NCI-H82 treated with DMSO at 0.1 percent for 48 hours (cell line): ENCODE data around the gene ITPK1.
"Not testable (repeated sequence)": the region's sequence is repeated elsewhere in the genome, so short reads cannot be mapped to it uniquely, and the experiment has no call there.

ENCODE experiments used
- DNase-seq: peaks from one replicate; lab custom pipeline; 2025; ENCODE audit not compliant: unreplicated experiment; lab: John Stamatoyannopoulos, UW

Gene ITPK1

DNA sequence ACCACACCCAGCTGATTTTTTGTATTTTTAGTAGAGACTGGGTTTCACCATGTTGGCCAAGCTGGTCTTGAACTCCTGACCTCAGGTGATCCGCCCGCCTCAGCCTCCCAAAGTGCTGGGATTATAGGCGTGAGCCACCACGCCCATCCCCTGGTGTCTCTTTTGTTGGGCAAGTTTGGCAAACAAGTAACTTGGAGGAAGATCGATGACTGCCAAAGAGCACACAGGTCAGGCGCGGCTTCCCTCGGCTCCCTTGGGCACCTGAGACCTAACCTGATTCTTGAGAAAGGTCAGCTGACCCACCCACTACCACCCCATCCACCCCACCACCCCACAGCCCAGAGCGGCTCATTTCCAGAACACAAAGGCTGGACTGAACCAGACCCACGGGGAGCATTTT is 9.9 kb downstream of the ITPK1 start:
- not testable (repeated sequence) for DNase-seq

DNA sequence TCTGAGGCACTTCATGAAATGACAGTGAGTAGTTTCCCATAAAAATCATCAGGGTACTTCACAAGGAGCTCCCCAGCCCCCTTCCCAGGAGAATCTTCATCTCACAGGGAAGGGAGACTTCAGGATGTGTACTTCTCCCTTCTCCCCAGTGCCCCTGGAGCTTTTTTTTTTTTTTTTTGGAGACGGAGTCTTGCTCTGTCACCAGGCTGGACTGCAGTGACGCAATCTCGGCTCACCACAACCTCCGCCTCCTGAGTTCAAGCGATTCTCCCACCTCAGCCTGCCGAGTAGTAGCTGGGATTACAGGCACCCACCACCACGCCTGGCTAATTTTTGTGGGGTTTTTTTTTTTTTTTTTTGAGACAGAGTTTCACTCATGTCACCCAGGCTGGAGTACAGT is 10.4 kb downstream of the ITPK1 start:
- DNase-seq: no peak

DNA sequence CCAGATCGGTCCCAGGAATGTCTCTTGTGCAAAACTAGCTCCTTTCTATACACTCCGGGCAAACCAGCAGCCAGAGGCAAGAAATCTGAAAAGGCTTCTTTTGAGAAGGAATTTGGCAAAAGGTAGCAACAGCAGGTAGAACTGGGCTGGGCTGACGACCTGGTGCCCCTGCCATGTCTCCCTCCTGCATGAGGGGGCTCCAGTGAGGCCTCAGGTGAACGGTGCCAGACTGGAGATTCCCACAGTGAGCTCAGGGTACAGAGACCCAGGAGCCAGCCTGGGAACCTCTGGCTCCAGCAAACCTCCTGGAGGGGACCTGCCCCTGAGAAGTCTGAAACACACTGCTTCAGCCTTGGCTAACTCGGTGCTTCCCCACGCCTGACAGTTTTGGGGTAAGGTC is 10.8 kb downstream of the ITPK1 start:
- DNase-seq: no peak

DNA sequence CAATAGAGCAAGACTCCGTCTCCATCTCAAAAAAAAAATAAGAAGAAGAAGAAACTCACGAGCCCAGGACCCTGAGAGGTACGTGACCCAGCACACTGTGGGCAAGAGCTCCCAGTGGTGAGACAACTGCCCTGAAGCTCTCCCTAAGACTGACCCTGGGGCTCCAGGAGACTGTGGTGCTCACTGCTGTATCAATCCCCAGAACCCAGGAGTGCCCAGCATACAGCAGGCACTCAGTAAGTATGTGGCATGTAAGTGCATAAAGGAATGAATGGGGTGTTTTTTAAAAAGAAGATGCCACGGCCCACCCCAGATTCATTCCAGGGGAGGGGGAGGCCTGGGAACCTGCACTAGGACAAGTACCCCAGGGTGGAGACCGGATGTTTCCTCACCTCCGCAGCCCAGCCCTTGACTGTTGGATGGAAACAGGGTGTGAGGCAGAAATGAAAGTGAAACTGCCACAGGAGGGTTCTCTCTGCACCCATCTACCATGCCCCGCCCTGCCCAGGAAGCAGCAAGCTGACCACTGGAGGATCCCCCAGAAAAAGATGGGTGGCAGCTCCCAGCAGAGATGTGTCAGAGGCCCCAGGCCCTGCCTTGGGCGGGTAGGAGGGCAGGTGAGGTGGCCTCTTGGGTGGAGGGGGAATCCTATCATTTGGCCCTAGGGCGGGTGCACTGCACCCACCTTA is 12.2 kb downstream of the ITPK1 start:
- no peak for DNase-seq

DNA sequence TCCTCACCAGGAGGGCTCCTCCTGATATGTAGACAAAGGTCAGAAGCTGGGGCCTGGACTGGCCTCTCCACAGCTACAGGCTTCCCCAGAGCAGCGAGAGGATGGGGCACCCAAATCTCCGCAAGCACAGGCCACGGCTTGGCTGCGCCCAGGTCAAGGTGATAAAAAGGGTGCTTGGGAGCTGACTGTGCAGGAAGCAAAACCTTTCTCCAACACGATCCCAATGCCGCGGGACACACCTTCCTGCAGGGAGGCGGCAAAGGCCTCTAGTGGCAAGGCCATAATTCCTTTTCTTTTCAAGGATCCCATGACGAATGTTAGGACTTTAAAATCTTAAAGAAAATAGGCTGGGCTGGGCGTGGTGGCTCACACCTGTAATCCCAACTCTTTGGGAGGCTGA is 13.6 kb downstream of the ITPK1 start:
- DNase-seq: no peak

DNA sequence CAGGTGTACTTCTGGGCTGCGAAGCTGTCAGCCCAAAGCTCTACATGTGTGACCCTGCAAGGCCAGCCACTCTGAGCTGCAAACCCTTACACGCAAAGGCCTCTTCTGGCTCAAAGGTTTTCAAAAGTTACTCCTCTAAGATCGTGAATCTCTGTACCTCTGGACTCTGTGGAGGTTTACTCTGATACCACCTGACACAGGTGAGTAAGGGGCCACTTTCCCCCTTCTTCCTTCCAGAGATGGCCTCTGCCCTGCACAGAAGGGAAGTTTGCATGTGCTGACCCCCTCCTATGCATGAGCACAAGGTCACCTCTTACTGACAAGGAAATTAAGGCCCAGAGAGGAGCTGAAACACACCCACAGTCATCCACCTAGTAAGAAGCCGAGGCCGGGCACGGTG is 14.5 kb downstream of the ITPK1 start:
- DNase-seq: no peak

DNA sequence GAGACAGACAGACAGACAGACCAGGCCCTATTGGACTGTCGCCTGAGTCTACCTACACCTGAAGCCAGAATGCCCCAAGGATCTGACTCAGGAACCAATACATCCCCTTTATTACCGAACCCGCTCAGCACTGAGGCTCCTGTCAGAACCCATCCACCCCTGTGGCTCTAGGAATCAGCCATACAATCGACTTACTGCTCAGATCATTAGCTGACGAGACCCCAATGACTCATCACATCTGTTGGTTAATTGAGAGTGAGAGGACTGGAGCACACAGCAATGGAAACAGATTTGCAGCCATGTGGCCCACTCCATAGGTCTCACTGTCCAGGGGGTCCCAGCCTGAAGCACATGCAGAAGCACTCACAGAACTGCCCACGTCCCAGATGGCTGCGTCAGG is 15.2 kb downstream of the ITPK1 start:
- DNase-seq: peak; percentile 24

DNA sequence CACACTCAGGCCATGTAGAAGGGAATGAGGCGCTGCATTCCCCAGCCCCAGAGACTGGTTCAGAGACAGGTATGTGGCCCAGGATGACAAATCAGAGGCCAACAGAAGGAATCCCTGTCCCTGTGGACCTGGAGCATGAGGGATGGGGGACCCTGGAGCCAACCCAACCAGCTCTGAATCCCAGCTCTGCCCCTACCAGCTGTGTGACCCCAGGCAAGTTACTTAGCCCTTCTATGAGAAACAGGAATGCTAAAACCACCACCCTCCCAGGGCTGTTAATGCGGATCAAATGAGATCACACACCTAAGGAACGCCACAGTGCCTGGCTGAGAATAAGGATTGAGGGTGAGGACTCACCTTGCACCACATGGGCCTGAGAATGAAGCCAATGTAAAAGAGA is 15.6 kb downstream of the ITPK1 start:
- no peak for DNase-seq

DNA sequence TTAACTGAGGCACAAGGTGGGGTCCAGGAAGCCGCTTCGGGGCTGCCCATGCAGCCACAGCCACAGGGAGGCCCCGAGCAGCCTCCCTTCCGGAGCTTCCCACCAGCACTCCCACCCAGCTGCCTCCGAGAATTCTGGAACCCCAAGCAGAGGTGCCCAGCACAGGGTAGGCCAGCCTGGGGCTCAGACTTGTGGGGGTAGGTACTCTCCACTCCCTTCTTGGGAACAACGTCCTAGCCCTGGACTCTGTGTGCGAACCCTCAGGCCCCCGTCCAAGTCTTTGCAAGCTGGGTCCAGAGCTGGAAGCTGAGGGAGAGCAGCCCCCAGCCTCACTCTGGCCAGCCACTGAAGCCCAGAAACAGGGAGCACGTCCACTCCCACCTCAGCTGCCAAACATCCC is 16.1 kb downstream of the ITPK1 start:
- DNase-seq: no peak

DNA sequence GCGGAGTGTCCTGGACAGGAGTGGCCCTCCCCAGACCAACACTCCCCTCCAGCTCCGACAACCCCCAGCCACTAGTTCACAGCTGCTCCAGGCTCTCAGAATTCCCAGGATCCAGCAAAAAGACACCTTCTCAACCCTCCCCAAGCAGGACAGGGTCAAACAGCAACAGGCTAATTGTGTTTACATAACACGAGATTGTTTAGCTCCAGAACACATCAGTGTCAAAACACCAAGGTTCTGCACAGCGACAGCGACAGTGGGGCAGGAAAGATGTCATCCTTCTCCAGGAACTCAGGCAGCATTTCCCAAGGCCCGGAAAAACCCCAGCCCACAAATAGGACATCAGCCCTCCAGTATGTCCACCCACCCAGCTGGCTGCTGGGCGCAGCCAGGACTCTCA is 16.5 kb downstream of the ITPK1 start:
- no peak for DNase-seq

DNA sequence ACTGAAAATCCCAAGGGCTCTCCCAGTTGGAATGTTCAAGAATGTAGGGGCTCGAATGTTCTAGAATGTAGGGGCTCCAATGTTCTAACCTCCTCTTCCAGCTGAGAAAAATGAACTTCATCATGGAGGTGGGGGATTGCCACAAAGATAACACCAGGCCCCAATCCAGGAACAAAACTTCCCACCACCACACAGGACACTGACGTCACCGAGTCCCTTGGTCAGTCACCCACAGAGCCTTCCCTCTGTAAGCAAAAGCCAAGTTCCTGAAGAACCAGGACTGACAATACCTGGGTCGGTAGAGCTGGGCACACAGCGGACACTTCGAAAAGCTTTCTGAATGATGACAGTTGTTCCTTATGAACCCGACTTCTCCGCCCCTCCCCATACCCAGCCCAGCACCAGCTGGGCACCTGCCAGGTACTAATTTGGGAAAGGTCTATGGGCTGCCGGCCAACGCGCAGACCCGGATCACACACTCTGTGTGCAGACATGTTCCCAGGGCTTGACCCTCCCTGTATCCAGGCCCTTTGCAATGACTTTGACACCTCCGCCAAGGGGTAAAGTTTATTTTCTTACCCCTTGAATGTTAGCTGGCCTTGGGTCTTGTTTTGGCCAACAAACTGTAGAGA is 18.9 kb downstream of the ITPK1 start:
- no peak for DNase-seq

DNA sequence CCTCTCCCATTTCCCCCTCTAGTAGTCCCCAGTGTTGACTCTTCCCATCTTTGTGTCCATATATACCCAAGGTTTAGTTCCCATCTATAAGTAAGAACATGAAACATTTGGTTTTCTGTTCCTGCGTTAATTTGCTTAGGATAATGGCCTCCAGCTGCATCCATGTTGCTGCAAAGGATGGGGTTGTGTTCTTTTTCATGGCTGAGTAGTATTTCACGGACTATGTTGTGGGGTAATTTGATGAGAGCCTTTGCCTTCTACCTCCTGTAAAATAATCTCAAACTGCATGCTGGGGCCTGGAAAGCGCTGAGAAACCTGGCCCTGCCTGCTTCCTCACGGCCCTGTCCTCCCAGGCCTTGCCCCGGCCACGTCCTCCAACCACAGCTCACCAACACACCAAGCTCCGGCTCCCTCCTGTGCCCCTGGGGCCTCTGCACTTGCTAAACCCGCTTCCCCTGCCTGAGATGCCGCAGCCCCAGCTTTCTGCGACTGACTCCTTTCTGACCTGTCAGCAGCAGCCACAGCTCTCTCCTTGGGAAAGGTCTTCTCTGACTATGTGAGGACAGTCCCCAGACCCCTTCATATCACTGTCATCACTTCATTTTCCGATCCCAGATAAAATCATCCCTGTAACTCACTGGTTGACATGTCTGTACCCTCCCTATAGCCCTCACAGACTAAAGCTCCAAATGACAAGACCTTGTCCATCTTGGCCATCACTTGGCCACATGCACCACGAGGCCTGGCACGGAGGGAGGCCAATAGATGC is 19.8 kb downstream of the ITPK1 start:
- DNase-seq: no peak

DNA sequence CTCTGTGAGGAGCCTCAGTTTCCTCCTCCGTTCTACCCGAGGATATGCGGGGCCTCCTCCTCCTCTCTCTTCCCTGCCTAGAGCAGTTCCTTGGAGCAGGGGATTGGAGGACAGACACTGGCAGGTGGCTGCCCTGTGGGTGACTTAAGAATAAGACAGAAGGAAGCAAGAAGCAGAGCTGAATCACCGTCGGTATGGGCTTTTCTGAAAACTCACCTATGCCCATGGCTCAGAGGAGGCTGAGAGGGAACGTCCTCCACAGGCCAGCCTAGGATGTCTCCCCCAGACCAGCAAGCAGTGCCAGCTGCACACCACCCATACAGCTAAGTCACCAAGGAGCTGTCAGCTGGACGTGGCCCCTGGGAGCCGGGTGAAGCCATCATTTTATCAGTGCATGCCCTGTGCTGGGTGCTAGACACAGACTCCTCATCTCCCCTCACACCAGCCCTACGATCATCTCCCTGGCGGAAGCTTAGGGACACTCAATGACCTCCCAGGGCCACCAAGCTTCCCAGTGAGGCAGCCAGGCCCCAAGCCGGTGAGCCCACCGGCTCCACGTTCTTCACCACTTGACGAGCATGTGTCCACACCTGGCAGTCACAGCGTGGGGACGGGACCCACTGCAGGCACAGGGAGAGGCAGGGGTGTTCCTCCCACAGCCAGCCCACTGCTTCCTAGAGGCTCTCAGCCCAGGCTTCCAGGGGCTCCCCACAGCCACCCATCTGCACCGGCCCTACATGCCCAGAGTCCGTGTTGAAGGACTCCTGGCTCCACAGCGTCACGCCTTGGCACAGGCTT is 21.4 kb downstream of the ITPK1 start:
- no peak for DNase-seq

DNA sequence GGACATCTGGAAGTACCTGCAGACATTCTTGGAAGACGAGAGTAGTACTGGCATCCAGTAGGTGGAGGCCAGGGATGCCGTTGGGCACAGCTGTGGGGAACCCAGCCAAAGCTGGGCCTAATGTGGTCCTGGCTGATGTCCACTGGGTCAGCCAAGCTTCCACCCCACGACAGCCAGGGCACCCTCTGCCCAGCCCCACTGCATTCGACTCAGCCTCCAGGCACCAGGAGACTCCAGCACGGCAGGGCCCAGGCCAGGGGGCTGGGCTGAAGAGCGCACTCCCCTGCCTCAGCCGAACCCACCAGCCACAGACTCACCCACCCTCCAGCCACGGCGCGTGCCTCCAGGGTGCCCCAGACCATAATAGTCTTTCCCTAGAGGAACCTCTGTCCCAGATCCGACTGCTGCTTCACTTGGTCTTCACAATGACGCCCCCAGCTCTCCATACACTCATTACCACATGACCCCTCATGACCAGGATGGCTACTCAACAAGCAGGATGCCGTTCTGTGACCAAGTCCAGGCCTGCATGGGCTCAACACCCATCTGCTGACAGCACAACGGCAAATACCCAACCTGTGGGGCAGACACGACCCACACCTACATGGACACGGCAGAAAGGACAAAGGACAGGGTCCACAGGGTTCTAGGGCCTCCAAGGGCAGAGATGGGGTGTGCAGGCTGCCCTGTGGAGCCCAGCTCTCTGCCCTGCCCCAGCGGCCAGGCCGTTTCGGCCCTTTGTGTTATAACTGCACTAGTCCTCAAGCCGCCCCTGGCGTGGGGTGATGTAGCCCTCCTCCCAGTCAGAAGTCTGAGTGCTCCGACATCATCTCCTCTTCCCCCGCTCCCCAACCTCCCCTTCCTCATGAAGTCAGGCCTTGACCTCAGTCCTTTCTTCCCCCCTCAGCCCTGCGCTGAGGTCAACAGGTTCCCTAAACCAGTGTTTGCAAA is 22.8 kb downstream of the ITPK1 start:
- DNase-seq: no peak

DNA sequence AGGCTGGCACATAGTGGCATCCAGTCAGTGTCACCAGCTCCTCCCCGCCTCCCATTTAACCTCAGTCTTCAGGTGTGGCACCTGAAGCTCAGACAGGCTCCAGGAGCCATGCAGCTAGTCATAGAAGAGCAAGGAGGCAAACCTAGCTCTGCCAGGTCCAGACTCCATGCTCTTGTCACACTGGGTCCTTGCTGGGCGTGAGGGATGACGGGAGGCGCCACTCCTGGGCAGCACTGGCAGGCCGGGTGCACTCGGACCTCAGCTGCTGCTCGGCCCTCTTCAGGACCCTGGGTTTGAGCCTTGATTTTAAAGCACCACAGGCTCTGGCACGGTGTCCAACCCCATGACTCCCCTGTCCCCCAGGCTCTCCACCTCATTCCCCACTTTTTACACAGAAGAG is 24.1 kb downstream of the ITPK1 start:
- DNase-seq: no peak

DNA sequence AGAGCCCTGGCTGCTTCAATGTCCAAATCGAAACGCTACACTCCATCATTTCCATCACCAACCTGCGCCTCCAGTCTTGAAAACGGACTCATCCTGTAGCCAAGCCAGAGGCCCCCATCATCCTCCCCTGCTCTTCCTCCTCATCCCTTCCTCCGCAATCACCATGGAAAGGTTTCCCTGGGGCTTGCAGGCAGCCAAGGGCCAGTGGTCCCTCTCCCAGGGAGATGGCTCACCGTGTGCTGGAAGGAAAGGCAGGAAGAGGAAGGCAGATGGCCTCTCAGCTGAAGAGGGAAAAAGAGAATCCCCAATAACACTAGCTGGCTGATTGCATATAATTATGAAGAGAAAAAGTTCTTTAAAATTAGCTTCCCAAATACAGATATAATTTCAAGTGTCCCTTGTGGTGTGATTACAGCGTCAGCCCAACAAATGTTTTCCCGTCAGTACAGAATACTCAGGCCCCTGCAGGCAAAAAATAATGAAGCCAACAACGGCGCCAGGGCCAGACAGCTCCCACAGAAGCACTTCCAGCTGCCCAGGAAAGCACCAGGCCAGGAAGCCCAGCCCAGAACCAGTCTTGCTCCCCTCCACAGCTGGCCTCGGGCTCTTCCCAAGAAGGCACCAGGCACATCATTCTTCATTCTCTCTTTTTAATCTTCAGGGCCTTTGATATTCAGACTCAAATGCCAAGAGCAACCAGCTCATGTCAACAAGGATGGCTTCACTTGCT is 24.7 kb downstream of the ITPK1 start:
- DNase-seq: no peak

DNA sequence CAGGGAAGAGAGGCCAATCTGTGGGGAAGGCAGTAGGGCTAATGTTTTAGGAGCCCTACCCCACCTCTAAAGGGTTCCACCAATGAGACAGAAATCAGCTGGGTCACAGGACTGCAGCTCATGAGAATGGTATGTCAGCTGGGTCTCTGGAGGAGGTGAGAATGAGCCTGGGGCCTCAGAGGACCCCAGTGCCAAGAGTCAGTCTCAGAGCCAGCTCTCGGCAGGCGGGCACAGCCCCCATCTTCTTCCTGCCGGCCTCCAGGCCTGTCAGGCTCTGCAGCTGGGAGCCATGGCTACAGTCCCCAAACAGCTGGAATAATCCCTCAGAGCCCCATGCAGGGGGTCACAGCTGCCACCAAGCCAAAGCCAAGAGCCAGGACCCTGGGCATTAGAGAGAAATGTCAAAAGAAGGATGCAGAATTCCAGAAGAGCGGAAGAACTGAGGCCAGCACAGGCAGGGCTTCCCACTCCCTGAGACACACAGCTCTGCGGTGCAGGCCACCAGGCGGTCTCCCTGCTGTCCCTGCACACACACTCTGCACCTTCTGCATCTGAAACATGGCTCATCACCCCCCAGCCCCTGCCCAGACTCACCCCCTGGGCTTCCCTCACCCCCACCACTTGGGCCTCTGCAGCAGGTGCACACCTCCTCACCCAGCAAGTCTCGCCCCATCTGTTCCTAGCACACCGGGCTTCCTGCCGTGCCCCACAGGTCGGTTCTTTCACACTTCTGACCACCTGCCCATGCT is 26.0 kb downstream of the ITPK1 start:
- no peak for DNase-seq

DNA sequence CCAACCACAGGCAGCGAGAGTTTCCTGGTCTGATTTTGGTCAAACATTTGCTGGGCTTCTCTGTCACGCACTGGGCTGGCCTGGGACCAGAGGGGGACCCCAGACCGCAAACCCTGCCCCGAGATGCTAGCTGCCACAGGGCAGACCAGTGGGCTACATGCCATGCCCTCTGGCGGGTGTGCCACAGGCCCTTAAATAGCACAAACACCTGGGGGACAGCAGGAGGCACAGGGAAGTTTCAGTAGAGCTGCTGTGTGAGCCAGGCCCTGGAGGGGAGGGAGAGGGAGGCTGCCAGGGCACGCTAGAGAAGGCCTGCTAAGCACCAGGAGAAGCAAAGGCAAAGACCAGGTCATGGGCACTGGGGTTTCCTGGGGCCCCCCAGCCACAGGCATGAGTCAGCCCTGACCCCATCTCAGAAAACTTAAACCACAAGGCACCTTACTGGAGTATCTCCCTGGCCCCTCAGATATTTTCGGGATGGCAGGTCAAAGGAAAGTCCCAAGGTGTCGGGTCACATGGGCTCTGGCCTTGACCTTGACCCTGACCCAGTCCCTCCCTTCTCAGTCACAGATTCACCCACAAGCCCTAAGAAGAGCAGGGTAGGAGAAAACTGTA is 29.2 kb downstream of the ITPK1 start:
- no peak for DNase-seq

DNA sequence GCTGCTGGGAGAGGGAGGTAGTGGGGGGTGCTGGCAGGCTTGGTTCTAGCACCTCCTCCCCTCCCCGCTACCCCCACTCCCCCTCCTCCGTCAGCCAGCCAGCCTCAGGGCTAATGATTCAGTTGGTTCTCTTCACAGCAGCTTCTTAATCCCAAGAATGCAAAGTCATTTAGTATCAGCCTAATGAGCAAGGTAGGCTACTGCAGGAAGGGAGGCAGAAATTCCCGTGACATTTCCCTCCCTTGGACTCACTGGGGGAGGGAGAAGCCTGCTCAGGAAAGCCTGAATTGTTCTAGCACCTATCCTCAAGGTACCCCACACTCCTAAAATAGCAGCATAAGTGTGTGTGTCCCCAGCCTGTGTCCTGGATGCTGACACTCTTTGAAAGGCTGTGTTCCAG is 29.8 kb downstream of the ITPK1 start:
- peak; percentile 33 for DNase-seq
